A549 (cell line): ENCODE measurements around the gene SVIL. TPM values are rescaled to one million over a fixed set of nuclear protein-coding genes. Genes with fewer than 3 reads are reported as not detected.
A peak's percentile ranks its signal among the peaks of the same experiment; 100 is the strongest.

ENCODE experiments used
- ATAC-seq, 2 experiments: fragments of 200-7000 bp in 1 of 2; fragments of >200 bp in 1 of 2; cut with Nextera tagmentation in 1 of 2; cut with Tn5 transposase in 1 of 2; 3 replicates each; pipeline versions ENCODE4 v1.8.0 to v1.9.1; 2018 to 2020; ENCODE audit warnings: mild to moderate bottlenecking in 1 of 2, moderate library complexity in 1 of 2
- CTCF ChIA-PET: fragments of 300-600 bp; sonication (Branson Sonifier 250); formaldehyde crosslinking; extraction: SDS; loops from one replicate; lab custom pipeline; 2021; ENCODE audit warnings: antibody characterized with exemption, inconsistent platforms; lab: Yijun Ruan, JAX
- POLR2A ChIA-PET: fragments of 350-600 bp; formaldehyde crosslinking; extraction: SDS; loops from one replicate; lab custom pipeline; 2021; ENCODE audit warnings: antibody characterized with exemption, inconsistent platforms; lab: Yijun Ruan, JAX
- DNase-seq, 2 experiments: peaks; one replicate each; pipeline versions ENCODE4 v3.0.0 to v3.0.0-alpha.2; 2011 to 2016; ENCODE audit warnings: low read depth in 1 of 2, low spot score in 1 of 2
- FAIRE-seq: peaks from 2 replicates; lab custom pipeline; 2011; peaks lifted over from hg19 to GRCh38; lab: Jason Lieb, UNC
- H3K27ac ChIP-seq, 2 experiments: fragments of >200 bp; sonication (Bioruptor Twin); formaldehyde crosslinking; 3 replicates each; pipeline ENCODE4 v1.5.1; 2016 to 2017
- H3K4me1 ChIP-seq: fragments of >200 bp; sonication (Bioruptor Twin); formaldehyde crosslinking; 3 replicates; pipeline ENCODE4 v1.6.1; 2016
- H3K4me2 ChIP-seq: fragments of >200 bp; sonication (Bioruptor Twin); formaldehyde crosslinking; 3 replicates; pipeline ENCODE4 v1.6.1; 2016
- H3K4me3 ChIP-seq: fragments of >200 bp; sonication (Bioruptor Twin); formaldehyde crosslinking; 3 replicates; pipeline ENCODE4 v1.5.1; 2016
- H3K9me3 ChIP-seq: fragments of >200 bp; sonication (Bioruptor Twin); formaldehyde crosslinking; 3 replicates; pipeline ENCODE4 v1.6.1; 2016
- CHD4 ChIP-seq: fragments of 200-600 bp; sonication (generic); IDR thresholded peaks from 2 replicates; pipeline ENCODE4 v1.6.1; 2016; ENCODE audit warnings: antibody characterized with exemption, mild to moderate bottlenecking, borderline replicate concordance
- CTCF ChIP-seq: fragments of >200 bp; sonication (Bioruptor Twin); formaldehyde crosslinking; IDR thresholded peaks from 3 replicates; pipeline ENCODE4 v1.5.1; 2016
- E2F6 ChIP-seq: IDR thresholded peaks from 2 replicates; pipeline ENCODE4 v1.6.1; 2012; ENCODE audit warnings: low read depth, borderline replicate concordance
- EHF ChIP-seq: fragments of 250-450 bp; sonication (Bioruptor Pico); IDR thresholded peaks from 2 replicates; pipeline ENCODE4 v1.5.0; 2020; ENCODE audit warnings: mild to moderate bottlenecking
- ESRRA ChIP-seq: fragments of 150-350 bp; IDR thresholded peaks from 2 replicates; pipeline ENCODE4 v1.6.1; 2014; ENCODE audit warnings: mild to moderate bottlenecking, low read length, borderline replicate concordance
- FOSB ChIP-seq: fragments of 250-450 bp; sonication (Bioruptor Pico); IDR thresholded peaks from 2 replicates; pipeline ENCODE4 v1.5.0; 2020; ENCODE audit warnings: mild to moderate bottlenecking, moderate library complexity
- FOSL2 ChIP-seq, 2 experiments: fragments of 450-650 bp in 1 of 2; fragments of >200 bp in 1 of 2; sonication (Bioruptor Twin) in 1 of 2; formaldehyde crosslinking; IDR thresholded peaks; 2 replicates each; pipeline versions ENCODE4 v1.5.0 to v1.6.1; 2016 to 2020; ENCODE audit warnings: mild to moderate bottlenecking in 1 of 2, moderate library complexity in 1 of 2
- GATA3 ChIP-seq: IDR thresholded peaks from 2 replicates; pipeline ENCODE4 v1.6.1; 2012; ENCODE audit warnings: borderline replicate concordance
- HDAC2 ChIP-seq: fragments of 200-600 bp; sonication (generic); IDR thresholded peaks from 2 replicates; pipeline ENCODE4 v1.6.1; 2016
- HOXA7 ChIP-seq: fragments of 250-450 bp; sonication (Bioruptor Pico); IDR thresholded peaks from 2 replicates; pipeline ENCODE4 v1.5.0; 2020; ENCODE audit warnings: mild to moderate bottlenecking, moderate library complexity
- HOXB13 ChIP-seq: fragments of 250-450 bp; sonication (Bioruptor Pico); IDR thresholded peaks from 2 replicates; pipeline ENCODE4 v1.5.0; 2020; ENCODE audit warnings: low read depth, mild to moderate bottlenecking, moderate library complexity
- KDM5A ChIP-seq: fragments of 200-600 bp; sonication (generic); IDR thresholded peaks from 2 replicates; pipeline ENCODE4 v1.6.1; 2016; ENCODE audit warnings: antibody characterized with exemption, mild to moderate bottlenecking
- MAZ ChIP-seq: fragments of 150-350 bp; IDR thresholded peaks from 2 replicates; pipeline ENCODE4 v1.6.1; 2014; ENCODE audit warnings: antibody characterized with exemption, low read depth, low read length, borderline replicate concordance
- RAD21 ChIP-seq, 2 experiments: fragments of >200 bp in 1 of 2; sonication (Bioruptor Twin) in 1 of 2; formaldehyde crosslinking in 1 of 2; IDR thresholded peaks in 1 of 2; conservative IDR thresholded peaks in 1 of 2; 2 replicates in 1 of 2; 3 replicates in 1 of 2; pipeline ENCODE4 v1.6.1; 2012 to 2018; ENCODE audit warnings: inconsistent platforms in 1 of 2
- SMC3 ChIP-seq: fragments of >200 bp; sonication (Bioruptor Twin); formaldehyde crosslinking; IDR thresholded peaks from 3 replicates; pipeline ENCODE4 v1.6.1; 2018; ENCODE audit warnings: inconsistent platforms
- ZC3H11A ChIP-seq: fragments of 450-650 bp; IDR thresholded peaks from 2 replicates; pipeline ENCODE4 v1.6.1; 2014; ENCODE audit warnings: antibody characterized with exemption, mild to moderate bottlenecking
- WGBS: methylation state at CpG from one replicate; pipeline ENCODE4 v1.1.6; 2017; ENCODE audit errors: missing lambda C conversion rate; 5-methylcytosine and 5-hydroxymethylcytosine counted together
- polyA plus RNA-seq, 4 experiments: library from polyadenylated mRNA; depleted of rRNA in 3 of 4; stranded (reverse); fragments of >200 nt; fragmentation: RNase III in 1 of 4; extraction: RNeasy Plus Mini Kit Qiagen cat#74134 plus additional on column Dnase treatment in 1 of 4; gene quantifications; 2 replicates in 3 of 4; 3 replicates in 1 of 4; pipeline ENCODE4 v1.2.3, GENCODE V29; 2011 to 2017
- TF ChIP-seq, protein P1 (sequence below): fragments of >200 bp; sonication (Bioruptor Twin); formaldehyde crosslinking; IDR thresholded peaks from 3 replicates; pipeline ENCODE4 v1.6.1; 2016

SVIL gene
- polyA plus RNA-seq, 2 of the 4 experiments (the other 2 are of a cell fraction): 12.0 to 20.4 TPM

- Histone ChIP-seq H3K9me3 (no peaks in the 10 kb centered on the region), H3K4me1 (peaks cover 11% of the 10 kb centered on the region; the same call in 2 of the 3 replicates), H3K4me2 (peak overlapping the region; percentile 21; the same call in 2 of the 3 replicates), H3K4me3 (no peak overlapping the region), H3K27ac (no peak overlapping the region)
- 63% methylated on average over 7 of the region's 7 CpGs for WGBS
- FAIRE-seq: no peak
- CTCF ChIA-PET: interaction anchor here (1.5 to 3.2 kb wide), 2 partner anchors 12 to 16 kb away, joined by 4 to 29 read pairs; no protein-coding TSS in a partner anchor
- POLR2A ChIA-PET: no interaction called here
- TF ChIP-seq FOSL2 (IDR thresholded peaks at IDR 0.05) (peak; percentile 34; the same call in 1 of the 2 replicates), FOSL2 (CRISPR knock-in tag; IDR thresholded peaks at IDR 0.05) (peak; percentile 76), HOXA7 (CRISPR knock-in tag) (no peak)
- DNase-seq: peak; percentile 55 to 78
- peak; percentile 90 for ATAC-seq
These were observed 133.1 kb downstream of the SVIL start for GRCh38 chr10:29501692-29502091.

DNA sequence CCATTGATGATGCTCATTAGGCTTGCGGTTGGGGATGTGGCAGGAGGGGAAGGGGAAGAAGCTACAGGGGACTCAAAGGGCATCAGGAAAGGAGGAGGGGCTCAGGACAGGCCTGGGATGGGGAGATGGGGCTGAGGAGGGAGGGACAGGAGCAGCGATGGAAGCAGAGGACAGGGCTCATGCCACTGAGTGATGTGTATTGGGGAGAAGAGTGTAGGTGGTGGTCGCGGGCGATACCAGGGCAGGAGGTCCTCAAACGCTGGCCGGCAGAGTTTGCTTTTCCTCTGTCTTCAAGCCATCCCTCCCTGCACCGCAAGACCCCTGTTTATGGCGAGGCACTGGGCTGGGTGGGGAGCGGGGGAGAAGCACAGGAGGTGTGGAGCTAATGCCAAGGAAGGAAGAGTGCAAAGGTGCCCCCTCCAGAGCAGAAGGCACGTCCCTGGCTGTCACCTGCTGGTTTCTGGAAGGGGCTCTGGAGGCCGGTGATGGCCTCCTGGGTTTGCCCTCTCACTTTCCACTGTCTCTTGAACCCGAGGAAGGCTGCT, 134.7 kb downstream of the SVIL start:
- FAIRE-seq (no peak), ATAC-seq (no peak), DNase-seq (no peak)
- no peak overlapping the region for H3K4me3 ChIP-seq
- ChIA-PET POLR2A (no interaction called here), CTCF (no interaction called here)
- WGBS: 90% methylated on average over 13 of the region's 13 CpGs
- H3K4me1 ChIP-seq: peaks cover 11% of the 10 kb centered on the region; the same call in 2 of the 3 replicates
- no peaks in the 10 kb centered on the region for H3K9me3 ChIP-seq
- no peak overlapping the region for H3K27ac ChIP-seq
- no peak for TF ChIP-seq SMC3
- TF ChIP-seq HOXB13 (CRISPR knock-in tag): no peak
- TF ChIP-seq EHF (CRISPR knock-in tag): no peak
- TF ChIP-seq, protein P1, sequence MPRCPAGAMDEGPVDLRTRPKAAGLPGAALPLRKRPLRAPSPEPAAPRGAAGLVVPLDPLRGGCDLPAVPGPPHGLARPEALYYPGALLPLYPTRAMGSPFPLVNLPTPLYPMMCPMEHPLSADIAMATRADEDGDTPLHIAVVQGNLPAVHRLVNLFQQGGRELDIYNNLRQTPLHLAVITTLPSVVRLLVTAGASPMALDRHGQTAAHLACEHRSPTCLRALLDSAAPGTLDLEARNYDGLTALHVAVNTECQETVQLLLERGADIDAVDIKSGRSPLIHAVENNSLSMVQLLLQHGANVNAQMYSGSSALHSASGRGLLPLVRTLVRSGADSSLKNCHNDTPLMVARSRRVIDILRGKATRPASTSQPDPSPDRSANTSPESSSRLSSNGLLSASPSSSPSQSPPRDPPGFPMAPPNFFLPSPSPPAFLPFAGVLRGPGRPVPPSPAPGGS: no peak
- no peak for TF ChIP-seq CTCF
- TF ChIP-seq MAZ: no peak
- TF ChIP-seq KDM5A: no peak
- no peak for TF ChIP-seq FOSB (CRISPR knock-in tag)
- TF ChIP-seq HDAC2: no peak
- TF ChIP-seq ZC3H11A: no peak
- TF ChIP-seq E2F6: no peak
- TF ChIP-seq RAD21 (conservative IDR thresholded peaks at IDR 0.05 in 1 of 2, IDR thresholded peaks at IDR 0.05 in 1 of 2): no peak
- TF ChIP-seq CHD4: no peak
- no peak for TF ChIP-seq ESRRA
- no peak for TF ChIP-seq GATA3
- H3K4me2 ChIP-seq: no peak overlapping the region
